Mononuclear cell (primary cell): ENCODE measurements around the gene USH2A. TPM values are rescaled to one million over a fixed set of nuclear protein-coding genes. Genes with fewer than 3 reads are reported as not detected.

Experiments used
- H3K27me3 ChIP-seq: 2 replicates; pipeline ENCODE4 v1.6.0; 2011; ENCODE audit warnings: low read length, control low read depth; ENCODE audit not compliant: insufficient read depth
- H3K4me1 ChIP-seq: 2 replicates; pipeline ENCODE4 v1.5.1; 2011; ENCODE audit warnings: mild to moderate bottlenecking, low read length, control low read depth; ENCODE audit not compliant: insufficient read depth
- H3K4me3 ChIP-seq: 2 replicates; pipeline ENCODE4 v1.5.1; 2011; ENCODE audit warnings: mild to moderate bottlenecking, low read length, moderate library complexity
- H3K9me3 ChIP-seq: 2 replicates; pipeline ENCODE4 v1.5.1; 2011; ENCODE audit warnings: low read depth, mild to moderate bottlenecking, control low read depth, low read length
- total RNA-seq: library from RNA; depleted of rRNA; stranded (reverse); fragments of >200 nt; gene quantifications from one replicate; pipeline ENCODE4 v1.2.3, GENCODE V29; 2012

Gene USH2A
- total RNA-seq, 1 donor = not detected

GRCh38 chr1:216057063-216057462, 366.2 kb downstream of the USH2A start:
- Histone ChIP-seq H3K4me1 (no peaks in the 10 kb centered on the region), H3K9me3 (no peaks in the 10 kb centered on the region), H3K27me3 (no peaks in the 10 kb centered on the region), H3K4me3 (no peak overlapping the region)

GRCh38 chr1:216055004-216055403, 368.2 kb downstream of the USH2A start:
- Histone ChIP-seq H3K4me1 (no peaks in the 10 kb centered on the region), H3K27me3 (no peaks in the 10 kb centered on the region), H3K4me3 (no peak overlapping the region), H3K9me3 (no peaks in the 10 kb centered on the region)

GRCh38 chr1:216054600-216054999, 368.6 kb downstream of the USH2A start:
- Histone ChIP-seq H3K27me3 (no peaks in the 10 kb centered on the region), H3K4me3 (no peak overlapping the region), H3K9me3 (no peaks in the 10 kb centered on the region), H3K4me1 (no peaks in the 10 kb centered on the region)

- Histone ChIP-seq H3K27me3 (no peaks in the 10 kb centered on the region), H3K4me3 (no peak overlapping the region), H3K4me1 (no peaks in the 10 kb centered on the region), H3K9me3 (no peaks in the 10 kb centered on the region)
Measured at GRCh38 chr1:216051071-216051470, 372.2 kb downstream of the USH2A start.

- Histone ChIP-seq H3K4me1 (no peaks in the 10 kb centered on the region), H3K9me3 (no peaks in the 10 kb centered on the region), H3K4me3 (no peak overlapping the region)
Measured at GRCh38 chr1:216049741-216050430, 373.4 kb downstream of the USH2A start.

GRCh38 chr1:216047811-216048572, 375.3 kb downstream of the USH2A start:
- H3K4me1 ChIP-seq = no peaks in the 10 kb centered on the region
- no peaks in the 10 kb centered on the region for H3K9me3 ChIP-seq
- H3K4me3 ChIP-seq = no peak overlapping the region
- no peaks in the 10 kb centered on the region for H3K27me3 ChIP-seq

More at GRCh38 chr1:216049741-216050430, 373.4 kb downstream of the USH2A start:
- no peaks in the 10 kb centered on the region for H3K27me3 ChIP-seq

- Histone ChIP-seq H3K4me3 (no peak overlapping the region), H3K4me1 (no peaks in the 10 kb centered on the region), H3K27me3 (no peaks in the 10 kb centered on the region), H3K9me3 (no peaks in the 10 kb centered on the region)
Measured at GRCh38 chr1:216046336-216046735, 376.9 kb downstream of the USH2A start.

- no peaks in the 10 kb centered on the region for H3K9me3 ChIP-seq
- H3K27me3 ChIP-seq = no peaks in the 10 kb centered on the region
- H3K4me1 ChIP-seq = no peaks in the 10 kb centered on the region
- H3K4me3 ChIP-seq = no peak overlapping the region
Measured at GRCh38 chr1:216045400-216045799, 377.8 kb downstream of the USH2A start.

GRCh38 chr1:216044538-216044937, 378.7 kb downstream of the USH2A start:
- Histone ChIP-seq H3K4me3 (no peak overlapping the region), H3K4me1 (no peaks in the 10 kb centered on the region), H3K9me3 (no peaks in the 10 kb centered on the region), H3K27me3 (no peaks in the 10 kb centered on the region)

- no peaks in the 10 kb centered on the region for H3K27me3 ChIP-seq
Measured at GRCh38 chr1:216034506-216034905, 388.7 kb downstream of the USH2A start.

GRCh38 chr1:216032961-216033614, 390.2 kb downstream of the USH2A start:
- Histone ChIP-seq H3K9me3 (no peaks in the 10 kb centered on the region), H3K4me3 (no peak overlapping the region), H3K4me1 (no peaks in the 10 kb centered on the region), H3K27me3 (no peaks in the 10 kb centered on the region)

More at GRCh38 chr1:216034506-216034905, 388.7 kb downstream of the USH2A start:
- Histone ChIP-seq H3K4me3 (no peak overlapping the region), H3K4me1 (no peaks in the 10 kb centered on the region), H3K9me3 (no peaks in the 10 kb centered on the region)

GRCh38 chr1:216032284-216032683, 391.0 kb downstream of the USH2A start:
- no peak overlapping the region for H3K4me3 ChIP-seq

GRCh38 chr1:216028631-216029030, 394.6 kb downstream of the USH2A start:
- H3K27me3 ChIP-seq = no peaks in the 10 kb centered on the region
- no peaks in the 10 kb centered on the region for H3K9me3 ChIP-seq
- no peaks in the 10 kb centered on the region for H3K4me1 ChIP-seq
- no peak overlapping the region for H3K4me3 ChIP-seq

More at GRCh38 chr1:216032284-216032683, 391.0 kb downstream of the USH2A start:
- H3K9me3 ChIP-seq = no peaks in the 10 kb centered on the region
- no peaks in the 10 kb centered on the region for H3K4me1 ChIP-seq
- no peaks in the 10 kb centered on the region for H3K27me3 ChIP-seq

- Histone ChIP-seq H3K4me3 (no peak overlapping the region), H3K9me3 (no peaks in the 10 kb centered on the region), H3K4me1 (no peaks in the 10 kb centered on the region), H3K27me3 (no peaks in the 10 kb centered on the region)
Measured at GRCh38 chr1:216024546-216024945, 398.7 kb downstream of the USH2A start.

- Histone ChIP-seq H3K4me3 (no peak overlapping the region), H3K27me3 (no peaks in the 10 kb centered on the region), H3K4me1 (no peaks in the 10 kb centered on the region), H3K9me3 (no peaks in the 10 kb centered on the region)
Measured at GRCh38 chr1:216020743-216021345, 402.4 kb downstream of the USH2A start.
